Body of pancreas (tissue), 4 donors: ENCODE data around the gene LPCAT3. TPM values are rescaled to one million over a fixed set of nuclear protein-coding genes. Genes with fewer than 3 reads are reported as not detected.
A peak's percentile ranks its signal among the peaks of the same experiment; 100 is the strongest.

Source experiments
- ATAC-seq: fragments of 150-250 bp; one replicate; pipeline ENCODE4 v1.9.1; 2016
- DNase-seq, 4 donors: peaks; one replicate each; pipeline ENCODE4 v3.0.0-alpha.2; 2019
- H3K27ac ChIP-seq, 4 donors: fragments of 200-600 bp; sonication (generic); 1 replicate in 3 of 4; 2 replicates in 1 of 4; pipeline versions ENCODE4 v1.5.1 to v1.6.1; 2016 to 2019; ENCODE audit warnings: mild to moderate bottlenecking in 1 of 4, mixed read lengths in 1 of 4, moderate library complexity in 1 of 4
- H3K27me3 ChIP-seq, 2 donors: fragments of 200-600 bp; sonication (generic); one replicate each; pipeline ENCODE4 v1.6.0; 2016; ENCODE audit warnings: mild to moderate bottlenecking in 1 of 2
- H3K36me3 ChIP-seq, 2 donors: fragments of 200-600 bp; sonication (generic); replicated peaks in 1 of 2; 2 replicates each; pipeline ENCODE4 v1.5.1; 2016; ENCODE audit warnings: low read depth in 2 of 2; ENCODE audit not compliant: insufficient read depth in 1 of 2
- H3K4me1 ChIP-seq: fragments of 200-600 bp; sonication (generic); one replicate; pipeline ENCODE4 v1.6.0; 2016
- H3K4me3 ChIP-seq, 2 donors: fragments of 200-600 bp; sonication (generic); 1 replicate in 1 of 2; 2 replicates in 1 of 2; pipeline ENCODE4 v1.5.1; 2016 to 2019
- H3K9me3 ChIP-seq, 3 donors: fragments of 200-600 bp; sonication (generic); 1 replicate in 2 of 3; 2 replicates in 1 of 3; pipeline ENCODE4 v1.5.1; 2016
- POLR2A ChIP-seq, 3 donors: fragments of 450-650 bp; IDR thresholded peaks; one replicate each; pipeline ENCODE4 v1.6.1; 2016; ENCODE audit warnings: antibody characterized with exemption in 3 of 3, mild to moderate bottlenecking in 2 of 3
- WGBS, 2 donors: methylation state at CpG; one replicate each; pipeline ENCODE4 v1.1.5; 2017; 5-methylcytosine and 5-hydroxymethylcytosine counted together
- intact Hi-C: fragments of 100-400 bp; cut with DNase I; formaldehyde crosslinking; loops from one replicate; pipeline ENCODE4 v1.15.1; 2023
- total RNA-seq, 2 donors: library from RNA; depleted of rRNA; stranded (reverse); fragments of >200 nt; gene quantifications; one replicate each; pipeline ENCODE4 v1.1.0, GENCODE V29; 2016
- TF ChIP-seq, protein P1 (sequence below), 7 experiments: fragments of 450-650 bp in 4 of 7; fragments of 200-600 bp in 3 of 7; sonication (generic) in 3 of 7; IDR thresholded peaks; one replicate each; pipeline ENCODE4 v1.5.1; 2016 to 2019; ENCODE audit warnings: antibody characterized with exemption in 7 of 7

The LPCAT3 gene
- total RNA-seq, 2 donors from 2014 or later, result 21.5 to 39.6 TPM

DNA sequence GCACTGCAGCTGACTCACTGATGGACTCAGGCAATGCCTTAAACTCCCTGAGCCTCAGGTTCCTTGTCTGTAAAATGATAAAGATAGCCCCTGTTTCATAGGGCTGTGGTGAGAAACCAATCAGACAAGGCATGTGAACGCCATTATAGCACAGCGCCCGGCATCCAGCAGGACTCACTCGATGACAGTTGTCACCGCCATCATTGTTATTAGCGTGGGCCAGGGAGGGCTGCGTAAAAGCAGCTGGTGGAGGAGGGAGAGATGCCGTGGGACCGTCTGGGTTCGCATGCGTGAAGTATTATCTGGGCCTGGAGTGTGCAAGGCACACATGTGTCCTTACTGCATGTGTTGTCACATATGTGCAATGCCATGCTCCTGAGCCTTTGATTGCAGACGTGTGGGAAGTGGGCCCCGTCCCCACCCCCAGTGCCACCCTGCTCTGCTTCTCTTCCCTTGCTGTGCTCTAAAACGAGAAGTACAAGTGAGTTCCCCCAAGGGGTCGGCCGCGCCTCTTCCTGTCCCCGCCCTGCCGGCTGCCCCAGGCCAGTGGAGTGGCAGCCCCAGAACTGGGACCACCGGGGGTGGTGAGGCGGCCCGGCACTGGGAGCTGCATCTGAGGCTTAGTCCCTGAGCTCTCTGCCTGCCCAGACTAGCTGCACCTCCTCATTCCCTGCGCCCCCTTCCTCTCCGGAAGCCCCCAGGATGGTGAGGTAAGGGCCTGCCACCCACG lies 67.3 kb downstream of the LPCAT3 start, which contains the start of gene PTPN6:
TSS of gene PTPN6 (plus strand) at position 546 of the 730 bp plus-strand sequence. CDS start at position 703, 157 bp downstream.
- ATAC-seq (no peak), DNase-seq (peak in 1 of 4 donors; percentile 73)
- Histone ChIP-seq H3K4me3 (no peak within 1 kb of the TSS), H3K4me1 (peaks cover 15% of the 10 kb centered on the region), H3K36me3 (peaks cover 0 to 3% of the 10 kb centered on the region in 2 donors), H3K27me3 (no peaks in the 10 kb centered on the region), H3K9me3 (no peaks in the 10 kb centered on the region), H3K27ac (peak within 1 kb of the TSS in 2 of 4 donors; percentile 27 to 55)
- intact Hi-C loops, result no loop called here
- TF ChIP-seq, protein P1, sequence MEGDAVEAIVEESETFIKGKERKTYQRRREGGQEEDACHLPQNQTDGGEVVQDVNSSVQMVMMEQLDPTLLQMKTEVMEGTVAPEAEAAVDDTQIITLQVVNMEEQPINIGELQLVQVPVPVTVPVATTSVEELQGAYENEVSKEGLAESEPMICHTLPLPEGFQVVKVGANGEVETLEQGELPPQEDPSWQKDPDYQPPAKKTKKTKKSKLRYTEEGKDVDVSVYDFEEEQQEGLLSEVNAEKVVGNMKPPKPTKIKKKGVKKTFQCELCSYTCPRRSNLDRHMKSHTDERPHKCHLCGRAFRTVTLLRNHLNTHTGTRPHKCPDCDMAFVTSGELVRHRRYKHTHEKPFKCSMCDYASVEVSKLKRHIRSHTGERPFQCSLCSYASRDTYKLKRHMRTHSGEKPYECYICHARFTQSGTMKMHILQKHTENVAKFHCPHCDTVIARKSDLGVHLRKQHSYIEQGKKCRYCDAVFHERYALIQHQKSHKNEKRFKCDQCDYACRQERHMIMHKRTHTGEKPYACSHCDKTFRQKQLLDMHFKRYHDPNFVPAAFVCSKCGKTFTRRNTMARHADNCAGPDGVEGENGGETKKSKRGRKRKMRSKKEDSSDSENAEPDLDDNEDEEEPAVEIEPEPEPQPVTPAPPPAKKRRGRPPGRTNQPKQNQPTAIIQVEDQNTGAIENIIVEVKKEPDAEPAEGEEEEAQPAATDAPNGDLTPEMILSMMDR (IDR thresholded peaks at IDR 0.05), result no peak
- TF ChIP-seq POLR2A (IDR thresholded peaks at IDR 0.05), result peak in 2 of 3 donors; percentile 20 to 61
- WGBS, 2 donors, result 81 to 87% methylated on average over 22 of the region's 25 CpGs

DNA sequence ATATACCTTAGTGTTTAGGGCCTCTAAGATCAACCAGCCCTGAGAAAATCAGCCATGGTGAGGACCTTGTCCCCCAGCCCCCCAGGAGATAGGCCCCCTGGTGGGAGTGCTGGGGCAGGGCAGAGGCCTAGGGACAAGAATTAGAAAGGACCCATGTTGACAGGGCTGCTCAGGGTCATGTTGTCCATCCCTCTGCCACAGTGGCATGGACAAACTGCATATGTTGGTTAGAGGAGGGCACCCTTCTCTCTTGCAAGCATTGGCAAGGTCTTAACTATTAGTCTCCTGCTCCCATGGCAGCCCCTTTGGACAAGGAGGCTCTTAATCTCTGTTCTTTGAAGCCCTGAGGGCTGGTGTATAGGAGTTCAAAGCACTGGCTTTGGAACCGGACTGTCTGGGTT lies 67.9 kb downstream of the LPCAT3 start:
- H3K4me1 ChIP-seq, result peaks cover 21% of the 10 kb centered on the region
- H3K36me3 ChIP-seq, result peaks cover 0 to 1% of the 10 kb centered on the region in 2 donors
- 64 to 80% methylated on average over 1 of the region's 1 CpG for WGBS, 2 donors
- no peak for ATAC-seq
- no peak overlapping the region for H3K4me3 ChIP-seq
- peak overlapping the region in 1 of 4 donors; percentile 45 for H3K27ac ChIP-seq
- intact Hi-C loops, result no loop called here
- DNase-seq, result no peak
- TF ChIP-seq POLR2A (IDR thresholded peaks at IDR 0.05), result no peak
- TF ChIP-seq, protein P1 (IDR thresholded peaks at IDR 0.05), result no peak
- H3K9me3 ChIP-seq, result no peaks in the 10 kb centered on the region
- no peaks in the 10 kb centered on the region for H3K27me3 ChIP-seq

DNA sequence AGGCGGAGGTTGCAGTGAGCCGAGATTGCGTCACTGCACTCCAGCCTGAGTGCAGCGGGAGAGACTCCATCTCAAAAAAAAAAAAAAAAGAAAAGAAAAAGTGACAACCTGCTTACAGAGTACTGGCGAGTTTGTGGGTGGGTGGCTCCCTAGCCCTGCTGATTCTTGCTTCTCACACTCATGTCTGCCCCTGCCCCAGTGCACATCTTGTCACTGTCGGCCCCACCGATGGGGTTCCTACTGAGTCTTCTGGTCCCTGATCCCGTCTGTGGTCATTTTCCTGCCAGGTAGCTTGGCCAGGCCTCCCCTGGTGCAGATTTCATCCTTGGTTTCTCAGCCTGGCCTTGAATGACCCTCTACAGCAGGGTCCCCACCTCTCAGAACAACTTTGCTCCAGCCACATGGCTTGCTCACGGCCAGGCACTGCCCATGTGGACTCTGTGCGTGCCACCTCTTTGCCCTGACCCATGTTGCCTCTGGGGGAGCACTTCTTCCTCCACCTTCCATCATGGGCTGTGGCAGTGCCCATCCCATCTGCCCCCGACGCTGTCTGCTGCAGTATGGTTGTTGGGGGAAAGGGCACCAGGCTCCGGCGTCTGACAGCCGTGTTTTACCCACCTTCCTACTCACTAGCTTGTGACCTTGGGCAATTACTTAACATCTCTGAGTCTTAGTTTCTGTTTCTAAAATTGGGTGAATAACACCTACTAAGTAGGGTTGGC lies 69.2 kb downstream of the LPCAT3 start:
- no peak for ATAC-seq
- TF ChIP-seq, protein P1 (IDR thresholded peaks at IDR 0.05), result peak in 1 of 7 experiments; percentile 18
- no peak for TF ChIP-seq POLR2A (IDR thresholded peaks at IDR 0.05)
- intact Hi-C loops, result no loop called here
- Histone ChIP-seq H3K27ac (peak overlapping the region in 2 of 4 donors; percentile 8 to 40), H3K4me1 (peaks cover 28% of the 10 kb centered on the region), H3K4me3 (no peak overlapping the region), H3K27me3 (no peaks in the 10 kb centered on the region), H3K36me3 (no peaks in the 10 kb centered on the region), H3K9me3 (no peaks in the 10 kb centered on the region)
- WGBS, 2 donors, result 71 to 81% methylated on average over 15 of the region's 15 CpGs
- DNase-seq, result no peak

DNA sequence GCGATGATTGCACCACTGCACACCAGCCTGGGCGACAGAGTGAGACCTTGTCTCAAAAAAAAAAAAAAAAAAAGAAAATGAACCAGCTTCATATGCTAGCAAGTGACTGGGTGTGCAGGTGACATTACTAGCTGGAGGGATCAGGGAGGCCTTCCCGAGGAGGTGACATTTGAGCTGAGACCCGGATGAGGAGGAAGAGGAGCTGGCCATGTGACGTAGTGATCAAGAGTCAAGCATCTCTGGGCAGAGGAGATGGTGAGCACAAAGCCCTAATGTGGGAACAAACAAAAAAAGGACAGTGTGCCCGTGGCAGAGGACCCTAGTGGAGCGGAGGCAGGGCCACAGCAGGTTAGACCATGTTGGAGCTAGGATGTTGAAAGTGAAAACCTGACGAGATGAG lies 70.7 kb downstream of the LPCAT3 start:
- no peak overlapping the region for H3K27ac ChIP-seq
- no peaks in the 10 kb centered on the region for H3K27me3 ChIP-seq
- TF ChIP-seq, protein P1 (IDR thresholded peaks at IDR 0.05), result no peak
- no peak for TF ChIP-seq POLR2A (IDR thresholded peaks at IDR 0.05)
- no peaks in the 10 kb centered on the region for H3K36me3 ChIP-seq
- H3K4me3 ChIP-seq, result no peak overlapping the region
- ATAC-seq (no peak), DNase-seq (no peak)
- intact Hi-C loops, result no loop called here
- 72 to 83% methylated on average over 8 of the region's 8 CpGs for WGBS, 2 donors
- H3K4me1 ChIP-seq, result peaks cover 36% of the 10 kb centered on the region
- H3K9me3 ChIP-seq, result no peaks in the 10 kb centered on the region
